ENCODE data around the gene STX5. TPM values are rescaled to one million over a fixed set of nuclear protein-coding genes. Genes with fewer than 3 reads are reported as not detected.

Gene STX5
- total and polyA plus RNA-seq, 3 experiments from 2014 or later = 34.7 to 37.2 (median 35.3) TPM

- Histone ChIP-seq H3K27ac (ENCODE audit: low read depth, low read length) (no peak overlapping the region), H3K4me3 (ENCODE audit: low read length) (no peak overlapping the region), H3K4me1 (ENCODE audit: insufficient read depth, low read length) (peaks cover 17% of the 10 kb centered on the region), H3K9me3 (ENCODE audit: low read length) (no peaks in the 10 kb centered on the region), H3K36me3 (ENCODE audit: insufficient read depth, low read length) (peaks cover 79% of the 10 kb centered on the region), H3K27me3 (ENCODE audit: insufficient read depth, low read length, poor library complexity, severe bottlenecking) (no peaks in the 10 kb centered on the region)
- H3K36me3 Mint-ChIP-seq = peaks cover 4 to 92% (median 21%) of the 10 kb centered on the region in 3 donors
- ChIA-PET CTCF (interaction anchor here (2.4 kb wide), 1 partner anchor 13 kb away, joined by 13 read pairs; the partner anchor contains the start of gene TMEM179B), POLR2A (interaction anchor here (1.2 kb wide), 1 partner anchor 42 kb away, joined by 4 read pairs; no protein-coding TSS in a partner anchor)
- no peaks in the 10 kb centered on the region for H3K27me3 Mint-ChIP-seq
- peaks cover 16 to 30% (median 17%) of the 10 kb centered on the region in 3 donors for H3K4me1 Mint-ChIP-seq
- peak overlapping the region in 1 of 7 donors; percentile 45 for H3K4me3 Mint-ChIP-seq
- no peaks in the 10 kb centered on the region for H3K9me3 Mint-ChIP-seq
- DNase-seq = no peak
- H3K27ac Mint-ChIP-seq = no peak overlapping the region
Measured at GRCh38 chr11:62799486-62799885, 32.4 kb downstream of the STX5 start.

- peaks cover 11% of the 10 kb centered on the region for H3K4me1 ChIP-seq (ENCODE audit: insufficient read depth, low read length)
- no peak overlapping the region for H3K4me3 Mint-ChIP-seq
- no peaks in the 10 kb centered on the region for H3K27me3 ChIP-seq (ENCODE audit: insufficient read depth, low read length, poor library complexity, severe bottlenecking)
- H3K27ac ChIP-seq (ENCODE audit: low read depth, low read length) = no peak overlapping the region
- no peak overlapping the region for H3K4me3 ChIP-seq (ENCODE audit: low read length)
- DNase-seq = no peak
- H3K9me3 ChIP-seq (ENCODE audit: low read length) = no peaks in the 10 kb centered on the region
- H3K27me3 Mint-ChIP-seq = no peaks in the 10 kb centered on the region
- H3K36me3 Mint-ChIP-seq = peaks cover 4 to 88% (median 21%) of the 10 kb centered on the region in 3 donors
- H3K36me3 ChIP-seq (ENCODE audit: insufficient read depth, low read length) = peaks cover 79% of the 10 kb centered on the region
- H3K9me3 Mint-ChIP-seq = no peaks in the 10 kb centered on the region
- peak overlapping the region in 4 of 8 donors; percentile 32 to 63 (median 48) for H3K27ac Mint-ChIP-seq
- POLR2A ChIA-PET = interaction anchor here (0.6 to 1.0 kb wide), 5 partner anchors 9 to 117 kb away, joined by 3 to 5 read pairs (median 4); partner anchors contain the start of gene NXF1
- CTCF ChIA-PET = interaction anchor here (1.0 to 2.0 kb wide), 3 partner anchors 9 to 21 kb away, joined by 3 to 6 read pairs (median 3); no protein-coding TSS in a partner anchor
- H3K4me1 Mint-ChIP-seq = peaks cover 10 to 23% (median 20%) of the 10 kb centered on the region in 3 donors
Measured at GRCh38 chr11:62796281-62796680, 35.6 kb downstream of the STX5 start.

DNA sequence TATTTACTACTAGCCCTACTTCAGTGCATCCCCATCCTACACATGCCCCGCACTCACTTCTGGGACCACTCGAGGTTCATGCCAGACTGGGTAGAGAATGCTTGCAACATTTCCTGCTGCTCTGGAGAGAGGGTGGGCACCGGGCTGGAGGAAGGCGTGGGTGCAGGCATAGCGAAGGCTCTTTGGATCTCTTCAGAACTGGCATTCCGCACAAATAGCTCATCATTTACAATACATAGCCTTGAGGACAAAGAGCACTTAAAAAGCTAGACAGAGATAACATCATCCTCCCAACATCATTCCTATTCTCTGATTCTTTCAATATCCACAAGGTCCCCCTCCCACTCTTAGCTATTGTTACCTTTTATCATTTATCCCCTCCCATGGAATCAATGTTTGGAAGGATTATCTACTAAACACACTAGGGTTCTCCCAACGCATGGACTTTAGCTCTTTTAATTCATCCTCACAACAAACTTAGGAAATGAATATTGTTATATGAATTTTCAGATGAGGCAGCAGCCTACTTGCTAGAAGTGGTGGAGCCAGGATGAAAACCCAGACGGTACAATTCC is 37.6 kb downstream of the STX5 start:
- H3K27ac Mint-ChIP-seq = peak overlapping the region in 6 of 8 donors; percentile 18 to 76 (median 49)
- CTCF ChIA-PET = interaction anchor here (1.0 to 1.3 kb wide), 2 partner anchors 43 to 47 kb away, joined by 3 read pairs; no protein-coding TSS in a partner anchor
- H3K4me1 Mint-ChIP-seq = peaks cover 24 to 40% (median 38%) of the 10 kb centered on the region in 3 donors

GRCh38 chr11:62792202-62792575 is 39.7 kb downstream of the STX5 start:
- H3K27me3 Mint-ChIP-seq = no peaks in the 10 kb centered on the region
- H3K36me3 Mint-ChIP-seq = peaks cover 0 to 82% (median 14%) of the 10 kb centered on the region in 3 donors
- POLR2A ChIA-PET = interaction anchor here (0.5 to 3.7 kb wide), 6 partner anchors 39 to 89 kb away, joined by 3 to 17 read pairs (median 3); partner anchors contain the start of genes SLC3A2, STX5 and WDR74
- peak overlapping the region; percentile 67 to 100 (median 96) for H3K27ac Mint-ChIP-seq
- Histone ChIP-seq H3K9me3 (ENCODE audit: low read length) (no peaks in the 10 kb centered on the region), H3K27me3 (ENCODE audit: insufficient read depth, low read length, poor library complexity, severe bottlenecking) (no peaks in the 10 kb centered on the region), H3K27ac (ENCODE audit: low read depth, low read length) (peak overlapping the region; percentile 84), H3K4me3 (ENCODE audit: low read length) (peak overlapping the region; percentile 79), H3K4me1 (ENCODE audit: insufficient read depth, low read length) (peaks cover 30% of the 10 kb centered on the region), H3K36me3 (ENCODE audit: insufficient read depth, low read length) (peaks cover 51% of the 10 kb centered on the region)
- H3K4me3 Mint-ChIP-seq = peak overlapping the region; percentile 85 to 97 (median 90)
- H3K4me1 Mint-ChIP-seq = peaks cover 36 to 56% (median 56%) of the 10 kb centered on the region in 3 donors
- no peaks in the 10 kb centered on the region for H3K9me3 Mint-ChIP-seq
- peak in 1 of 5 donors; percentile 27 for DNase-seq
- CTCF ChIA-PET = interaction anchor here (0.7 to 0.9 kb wide), 2 partner anchors 35 to 201 kb away, joined by 3 read pairs; partner anchors contain the start of gene TUT1

More for the DNA sequence above, 37.6 kb downstream of the STX5 start:
- H3K27me3 ChIP-seq (ENCODE audit: insufficient read depth, low read length, poor library complexity, severe bottlenecking) = no peaks in the 10 kb centered on the region
- H3K27ac ChIP-seq (ENCODE audit: low read depth, low read length) = no peak overlapping the region
- H3K4me1 ChIP-seq (ENCODE audit: insufficient read depth, low read length) = peaks cover 21% of the 10 kb centered on the region
- H3K9me3 Mint-ChIP-seq = no peaks in the 10 kb centered on the region
- H3K36me3 ChIP-seq (ENCODE audit: insufficient read depth, low read length) = peaks cover 67% of the 10 kb centered on the region
- H3K36me3 Mint-ChIP-seq = peaks cover 4 to 87% (median 19%) of the 10 kb centered on the region in 3 donors
- H3K27me3 Mint-ChIP-seq = no peaks in the 10 kb centered on the region
- POLR2A ChIA-PET = interaction anchor here (0.6 to 1.2 kb wide), 7 partner anchors 16 to 165 kb away, joined by 3 to 7 read pairs (median 3); partner anchors contain the start of genes SLC3A2 and ZBTB3
- H3K4me3 Mint-ChIP-seq = peak overlapping the region in 2 of 7 donors; percentile 5 to 41
- H3K4me3 ChIP-seq (ENCODE audit: low read length) = no peak overlapping the region
- no peak for DNase-seq
- H3K9me3 ChIP-seq (ENCODE audit: low read length) = no peaks in the 10 kb centered on the region

DNA sequence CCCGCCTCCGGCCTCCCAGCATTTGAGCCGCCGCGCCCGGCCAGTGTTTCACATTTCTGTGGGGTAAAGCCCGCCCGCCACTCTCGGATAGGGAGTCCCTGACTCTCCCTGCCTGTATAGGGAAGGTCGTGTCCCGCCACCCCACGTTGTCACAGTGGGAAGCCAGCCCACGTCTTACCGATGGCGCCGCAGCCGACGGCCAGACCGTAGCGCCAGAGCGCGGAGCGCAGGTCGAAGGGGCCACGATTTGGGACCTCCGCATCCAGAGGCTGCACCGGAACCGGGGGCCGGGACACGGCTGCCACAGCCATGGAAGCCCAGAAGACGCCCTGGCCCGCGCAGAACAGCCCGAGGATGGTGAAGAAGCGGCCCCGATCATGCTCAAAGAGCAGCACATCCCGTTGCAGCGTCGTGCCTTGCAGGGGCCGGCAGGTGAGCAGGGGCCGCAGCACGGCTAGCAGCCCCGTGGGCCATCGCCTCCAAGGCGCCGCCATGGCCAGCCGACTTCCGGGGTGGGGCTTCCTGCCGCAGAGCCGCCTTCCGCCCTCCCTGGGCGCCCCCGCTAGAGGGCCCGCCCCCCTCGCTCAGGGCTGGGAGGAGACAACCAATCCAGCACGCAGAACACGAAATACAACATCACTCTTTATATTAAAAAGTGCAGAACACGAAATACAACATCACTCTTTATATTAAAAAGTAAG is 40.2 kb downstream of the STX5 start, which contains the start of gene TMEM223:
Gene TMEM223 (minus strand): TSS at position 506 of the 701 bp plus-strand sequence. CDS start 12 bp downstream, at position 494.
- peak; percentile 83 to 90 (median 88) for DNase-seq
- Mint-ChIP-seq H3K27me3 (no peaks in the 10 kb centered on the region), H3K4me1 (peaks cover 37 to 57% (median 56%) of the 10 kb centered on the region in 3 donors), H3K36me3 (peaks cover 0 to 79% (median 14%) of the 10 kb centered on the region in 3 donors), H3K27ac (peak within 1 kb of the TSS; percentile 72 to 100 (median 96)), H3K9me3 (no peaks in the 10 kb centered on the region), H3K4me3 (peak within 1 kb of the TSS; percentile 85 to 97 (median 90))
- POLR2A ChIA-PET = interaction anchor here (0.5 to 3.7 kb wide), 5 partner anchors 40 to 71 kb away, joined by 3 to 17 read pairs (median 4); partner anchors contain the start of gene STX5
- Histone ChIP-seq H3K4me1 (ENCODE audit: insufficient read depth, low read length) (peaks cover 30% of the 10 kb centered on the region), H3K27me3 (ENCODE audit: insufficient read depth, low read length, poor library complexity, severe bottlenecking) (no peaks in the 10 kb centered on the region), H3K4me3 (ENCODE audit: low read length) (peak within 1 kb of the TSS; percentile 79), H3K36me3 (ENCODE audit: insufficient read depth, low read length) (peaks cover 47% of the 10 kb centered on the region), H3K9me3 (ENCODE audit: low read length) (no peaks in the 10 kb centered on the region), H3K27ac (ENCODE audit: low read depth, low read length) (peak within 1 kb of the TSS; percentile 84)
- CTCF ChIA-PET = interaction anchor here (1.0 to 1.1 kb wide), 2 partner anchors 70 to 72 kb away, joined by 3 read pairs; no protein-coding TSS in a partner anchor

DNA sequence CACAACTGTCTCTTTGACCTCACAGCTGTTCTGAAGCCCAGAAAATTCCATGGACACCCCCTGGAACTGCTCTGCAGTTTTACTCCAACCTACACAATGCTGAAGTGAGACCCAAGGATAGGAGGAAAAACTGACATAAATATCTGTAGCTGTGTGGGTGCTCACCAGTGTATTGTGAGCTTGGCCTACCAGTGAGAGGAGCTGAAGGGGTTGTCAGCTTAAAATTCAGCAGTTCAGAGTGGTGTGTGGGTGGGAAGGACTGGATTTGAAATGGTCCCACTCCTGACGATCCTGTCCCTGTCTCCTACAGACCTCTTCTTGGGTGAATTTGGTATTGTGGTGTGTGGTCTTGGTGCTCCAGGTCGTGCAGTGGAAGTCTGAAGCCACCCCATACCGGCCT is 42.3 kb downstream of the STX5 start:
- Histone ChIP-seq H3K27me3 (ENCODE audit: insufficient read depth, low read length, poor library complexity, severe bottlenecking) (no peaks in the 10 kb centered on the region), H3K4me1 (ENCODE audit: insufficient read depth, low read length) (peaks cover 36% of the 10 kb centered on the region), H3K27ac (ENCODE audit: low read depth, low read length) (no peak overlapping the region), H3K36me3 (ENCODE audit: insufficient read depth, low read length) (peaks cover 27% of the 10 kb centered on the region), H3K4me3 (ENCODE audit: low read length) (no peak overlapping the region), H3K9me3 (ENCODE audit: low read length) (no peaks in the 10 kb centered on the region)
- H3K36me3 Mint-ChIP-seq = peaks cover 0 to 63% (median 7%) of the 10 kb centered on the region in 3 donors
- H3K4me3 Mint-ChIP-seq = peak overlapping the region; percentile 94 to 97 (median 95)
- peak overlapping the region; percentile 22 to 100 (median 96) for H3K27ac Mint-ChIP-seq
- no peak for DNase-seq
- H3K27me3 Mint-ChIP-seq = no peaks in the 10 kb centered on the region
- ChIA-PET POLR2A (interaction anchor here (0.5 to 5.9 kb wide), 7 partner anchors 8 to 124 kb away, joined by 3 to 88 read pairs (median 4); partner anchors contain the start of genes C11orf98, CSKMT, HNRNPUL2 and SLC3A2), CTCF (interaction anchor here (1.1 to 2.5 kb wide), 4 partner anchors 66 to 92 kb away, joined by 3 to 11 read pairs (median 4); partner anchors contain the start of gene SLC3A2)
- peaks cover 46 to 66% (median 62%) of the 10 kb centered on the region in 3 donors for H3K4me1 Mint-ChIP-seq
- no peaks in the 10 kb centered on the region for H3K9me3 Mint-ChIP-seq

DNA sequence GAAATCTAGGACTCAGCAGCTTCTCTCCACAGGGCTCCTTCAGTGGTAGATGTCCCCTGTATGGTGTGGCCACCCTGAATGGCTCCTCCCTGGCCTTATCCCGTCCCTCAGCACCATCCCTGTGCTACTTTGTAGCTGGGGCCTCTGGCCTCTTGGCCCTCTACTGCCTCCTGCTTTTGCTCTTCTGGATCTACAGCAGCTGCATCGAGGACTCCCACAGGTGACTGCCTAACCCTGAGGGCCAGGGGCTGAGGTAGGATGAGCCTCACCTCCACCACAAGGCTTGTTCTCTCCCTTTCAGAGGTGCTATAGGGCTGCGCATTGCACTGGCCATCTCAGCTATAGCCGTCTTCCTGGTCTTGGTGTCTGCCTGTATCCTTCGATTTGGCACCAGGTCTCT is 42.9 kb downstream of the STX5 start:
- H3K9me3 Mint-ChIP-seq = no peaks in the 10 kb centered on the region
- Histone ChIP-seq H3K27me3 (ENCODE audit: insufficient read depth, low read length, poor library complexity, severe bottlenecking) (no peaks in the 10 kb centered on the region), H3K4me3 (ENCODE audit: low read length) (no peak overlapping the region), H3K36me3 (ENCODE audit: insufficient read depth, low read length) (peaks cover 21% of the 10 kb centered on the region), H3K27ac (ENCODE audit: low read depth, low read length) (no peak overlapping the region), H3K4me1 (ENCODE audit: insufficient read depth, low read length) (peaks cover 36% of the 10 kb centered on the region), H3K9me3 (ENCODE audit: low read length) (no peaks in the 10 kb centered on the region)
- H3K27ac Mint-ChIP-seq = peak overlapping the region; percentile 77 to 100 (median 96)
- DNase-seq = no peak
- CTCF ChIA-PET = interaction anchor here (1.1 to 2.5 kb wide), 3 partner anchors 72 to 93 kb away, joined by 3 to 11 read pairs (median 3); partner anchors contain the start of gene SLC3A2
- H3K27me3 Mint-ChIP-seq = no peaks in the 10 kb centered on the region
- H3K4me1 Mint-ChIP-seq = peaks cover 46 to 62% (median 57%) of the 10 kb centered on the region in 3 donors
- H3K36me3 Mint-ChIP-seq = peaks cover 0 to 57% (median 3%) of the 10 kb centered on the region in 3 donors
- POLR2A ChIA-PET = interaction anchor here (0.6 to 5.9 kb wide), 7 partner anchors 19 to 124 kb away, joined by 3 to 88 read pairs (median 7); partner anchors contain the start of genes C11orf98, CSKMT, HNRNPUL2 and SLC3A2
- peak overlapping the region; percentile 94 to 97 (median 95) for H3K4me3 Mint-ChIP-seq
